GM23338 (cell line): ENCODE measurements around the gene AKAP17A.

Source experiments
- CREB1 ChIP-seq: fragments of 250-450 bp; sonication (Bioruptor Pico); IDR thresholded peaks from 2 replicates; pipeline ENCODE4 v1.5.0; 2020; ENCODE audit warnings: low read depth, mild to moderate bottlenecking, moderate library complexity
- CTCF ChIP-seq, 2 experiments: fragments of 200-600 bp in 1 of 2; sonication (generic) in 1 of 2; conservative IDR thresholded peaks; 2 replicates each; pipeline versions ENCODE4 v1.5.1 to v1.6.1; 2016 to 2017; ENCODE audit warnings: antibody characterized with exemption in 2 of 2, low read depth in 2 of 2, mild to moderate bottlenecking in 2 of 2, moderate library complexity in 1 of 2
- ETS1 ChIP-seq: IDR thresholded peaks from 2 replicates; pipeline ENCODE4 v1.6.1; 2016; ENCODE audit warnings: antibody characterized with exemption
- EZH2 ChIP-seq: fragments of 200-600 bp; sonication (generic); IDR thresholded peaks from one replicate; pipeline ENCODE4 v1.8.0; 2017; ENCODE audit warnings: antibody characterized with exemption, mild to moderate bottlenecking, low read depth; ENCODE audit not compliant: unreplicated experiment
- EZH2phosphoT487 ChIP-seq: fragments of 200-600 bp; sonication (generic); IDR thresholded peaks from one replicate; pipeline ENCODE4 v1.8.1; 2018; ENCODE audit warnings: antibody characterized with exemption; ENCODE audit not compliant: unreplicated experiment
- JUNB ChIP-seq: IDR thresholded peaks from one replicate; pipeline ENCODE4 v1.6.1; 2016; ENCODE audit warnings: antibody characterized with exemption; ENCODE audit not compliant: unreplicated experiment
- NANOG ChIP-seq: IDR thresholded peaks from 2 replicates; pipeline ENCODE4 v1.6.1; 2016; ENCODE audit warnings: antibody characterized with exemption, borderline replicate concordance
- POLR2AphosphoS5 ChIP-seq: IDR thresholded peaks from 2 replicates; pipeline ENCODE4 v1.6.1; 2016; ENCODE audit warnings: antibody characterized with exemption, low read depth
- REST ChIP-seq: IDR thresholded peaks from one replicate; pipeline ENCODE4 v1.6.1; 2018; ENCODE audit warnings: antibody characterized with exemption; ENCODE audit not compliant: unreplicated experiment
- STAT1 ChIP-seq: IDR thresholded peaks from one replicate; pipeline ENCODE4 v1.6.1; 2016; ENCODE audit warnings: antibody characterized with exemption; ENCODE audit not compliant: unreplicated experiment
- ZNF114 ChIP-seq: fragments of 250-450 bp; sonication (Bioruptor Pico); IDR thresholded peaks from 2 replicates; pipeline ENCODE4 v1.5.0; 2020; ENCODE audit warnings: mild to moderate bottlenecking, moderate library complexity
- ZNF331 ChIP-seq: fragments of 250-450 bp; sonication (Bioruptor Pico); IDR thresholded peaks from 2 replicates; pipeline ENCODE4 v1.5.0; 2020; ENCODE audit warnings: low read depth, mild to moderate bottlenecking, moderate library complexity
- ZNF462 ChIP-seq: fragments of 250-450 bp; sonication (Bioruptor Pico); IDR thresholded peaks from 2 replicates; pipeline ENCODE4 v1.5.0; 2020; ENCODE audit warnings: mild to moderate bottlenecking, moderate library complexity

- no peak for TF ChIP-seq CTCF (conservative IDR thresholded peaks at IDR 0.05; ENCODE audit: low read depth in 2 of 2)
- no peak for TF ChIP-seq POLR2AphosphoS5
- TF ChIP-seq REST: no peak
- no peak for TF ChIP-seq JUNB
- TF ChIP-seq CREB1 (CRISPR knock-in tag): no peak
- TF ChIP-seq EZH2: no peak
- no peak for TF ChIP-seq EZH2phosphoT487
- no peak for TF ChIP-seq ETS1
- TF ChIP-seq ZNF114 (CRISPR knock-in tag): no peak
- TF ChIP-seq ZNF331 (CRISPR knock-in tag): no peak
- TF ChIP-seq STAT1: no peak
- TF ChIP-seq NANOG: no peak
- no peak for TF ChIP-seq ZNF462 (CRISPR knock-in tag)
Observed at GRCh38 chrX:1591863-1592469, 562 bp downstream of the AKAP17A start.
